NCI-H1694 treated with DMSO at 0.1 percent for 48 hours (cell line): ENCODE data around the gene JPT1.

Source experiments
- DNase-seq: peaks from one replicate; lab custom pipeline; 2025; lab: John Stamatoyannopoulos, UW

The JPT1 gene

GRCh38 chr17:75103601-75104554, 50.4 kb downstream of the JPT1 start:
- DNase-seq: no peak

GRCh38 chr17:75102385-75102821, 51.9 kb downstream of the JPT1 start:
- DNase-seq: no peak

- DNase-seq: no peak
Observed at GRCh38 chr17:75099881-75100595, 54.3 kb downstream of the JPT1 start.

- no peak for DNase-seq
Observed at GRCh38 chr17:75098861-75099260, 55.5 kb downstream of the JPT1 start.

GRCh38 chr17:75097865-75098264, 56.4 kb downstream of the JPT1 start:
- no peak for DNase-seq

GRCh38 chr17:75096082-75096625, 58.2 kb downstream of the JPT1 start:
- no peak for DNase-seq

- no peak for DNase-seq
Observed at GRCh38 chr17:75094871-75095399, 59.4 kb downstream of the JPT1 start.

GRCh38 chr17:75093548-75094158, 60.7 kb downstream of the JPT1 start:
- no peak for DNase-seq

- DNase-seq: no peak
Observed at GRCh38 chr17:75091855-75092327, 62.4 kb downstream of the JPT1 start.

- no peak for DNase-seq
Observed at GRCh38 chr17:75090871-75091854, 63.1 kb downstream of the JPT1 start.

- DNase-seq: no peak
Observed at GRCh38 chr17:75088465-75089417, 65.6 kb downstream of the JPT1 start.

GRCh38 chr17:75087558-75088453, 66.5 kb downstream of the JPT1 start, which contains the start of gene SLC16A5:
Gene SLC16A5, plus strand, starts transcription at chr17:75087954. Its CDS starts 5,683 bp downstream, at chr17:75093637.
- DNase-seq: no peak

- no peak for DNase-seq
Observed at GRCh38 chr17:75087182-75087557, 67.1 kb downstream of the JPT1 start.

- no peak for DNase-seq
Observed at GRCh38 chr17:75086496-75087181, 67.7 kb downstream of the JPT1 start.
